Colonic mucosa (tissue), 4 donors: ENCODE results near the gene UGGT2. TPM values are rescaled to one million over a fixed set of nuclear protein-coding genes. Genes with fewer than 3 reads are reported as not detected.
A peak's percentile ranks its signal among the peaks of the same experiment; 100 is the strongest.

Experiments
- DNase-seq: peaks from one replicate; pipeline ENCODE4 v3.0.0-alpha.2; 2020
- H3K27ac ChIP-seq: fragments of 200-600 bp; one replicate; pipeline ENCODE4 v1.8.0; 2021
- H3K27me3 ChIP-seq: fragments of 200-600 bp; one replicate; pipeline ENCODE4 v1.8.0; 2021
- H3K36me3 ChIP-seq: fragments of 200-600 bp; one replicate; pipeline ENCODE4 v1.8.0; 2021
- H3K4me1 ChIP-seq: fragments of 200-600 bp; one replicate; pipeline ENCODE4 v1.8.0; 2021; ENCODE audit warnings: mild to moderate bottlenecking
- H3K4me3 ChIP-seq: fragments of 200-600 bp; one replicate; pipeline ENCODE4 v1.8.0; 2021
- H3K9ac ChIP-seq, 2 donors: one replicate each; pipeline ENCODE4 v1.7.0; 2013; ENCODE audit warnings: control low read depth in 2 of 2, low read depth in 2 of 2, low read length in 2 of 2
- H3K9me3 ChIP-seq: fragments of 200-600 bp; one replicate; pipeline ENCODE4 v1.8.0; 2021
- CTCF ChIP-seq: fragments of 200-600 bp; IDR thresholded peaks from one replicate; pipeline ENCODE4 v1.8.0; 2022; ENCODE audit warnings: antibody characterized with exemption, mild to moderate bottlenecking
- intact Hi-C: fragments of 100-400 bp; cut with DNase I; formaldehyde crosslinking; loops from one replicate; pipeline ENCODE4 v1.14.1; 2022
- total RNA-seq, 2 donors: library from RNA; stranded (reverse); fragmentation: NEBNext Ultra II Directional in 1 of 2; extraction: Animal tissue kit (Norgen Biotek cat#: 25700) in 1 of 2; gene quantifications; one replicate each; pipeline ENCODE4 v1.2.1, GENCODE V29; 2021
- donor health status: healthy.
- donor health status: DM: no; HTN: no; CAD: no.
- donor health status: DM: no; HTN: no; CAD: no.

Gene UGGT2
- total RNA-seq, 2 donors from 2014 or later: 16.3 to 18.0 TPM

DNA sequence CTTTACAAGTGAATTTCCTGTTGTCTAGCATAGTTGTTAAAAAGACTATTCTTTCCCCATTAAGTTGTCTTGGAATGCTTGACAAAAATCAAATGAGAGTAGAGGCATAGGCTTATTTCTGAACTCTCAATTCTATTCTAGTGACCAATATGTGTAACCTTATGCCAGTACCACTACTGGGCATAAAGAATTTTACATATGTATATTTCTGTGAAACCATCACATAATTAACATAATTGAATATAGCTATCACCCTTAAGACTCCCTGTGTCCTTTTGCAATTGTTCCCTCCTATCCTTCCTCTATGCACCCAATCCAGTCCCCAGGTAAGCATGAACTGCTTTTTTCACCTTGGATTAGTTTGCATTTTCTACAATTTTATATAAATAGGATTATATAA lies 211.3 kb downstream of the UGGT2 start:
- H3K9ac ChIP-seq: no peak overlapping the region
- no peaks in the 10 kb centered on the region for H3K9me3 ChIP-seq
- no peak for TF ChIP-seq CTCF
- DNase-seq: no peak
- no peaks in the 10 kb centered on the region for H3K4me1 ChIP-seq
- no peak overlapping the region for H3K4me3 ChIP-seq
- no peak overlapping the region for H3K27ac ChIP-seq
- H3K36me3 ChIP-seq: no peaks in the 10 kb centered on the region
- intact Hi-C loops: no loop called here
- H3K27me3 ChIP-seq: no peaks in the 10 kb centered on the region

- Histone ChIP-seq H3K27ac (no peak overlapping the region), H3K36me3 (no peaks in the 10 kb centered on the region), H3K9me3 (no peaks in the 10 kb centered on the region), H3K9ac (no peak overlapping the region), H3K27me3 (no peaks in the 10 kb centered on the region), H3K4me1 (no peaks in the 10 kb centered on the region), H3K4me3 (no peak overlapping the region)
- peak; percentile 62 for DNase-seq
- TF ChIP-seq CTCF: peak; percentile 80
- intact Hi-C loops: loop anchor here (2.0 kb wide), 1 partner anchor 209 kb away; no protein-coding TSS in a partner anchor
Observed at GRCh38 chr13:95834134-95834765, 219.0 kb downstream of the UGGT2 start.

DNA sequence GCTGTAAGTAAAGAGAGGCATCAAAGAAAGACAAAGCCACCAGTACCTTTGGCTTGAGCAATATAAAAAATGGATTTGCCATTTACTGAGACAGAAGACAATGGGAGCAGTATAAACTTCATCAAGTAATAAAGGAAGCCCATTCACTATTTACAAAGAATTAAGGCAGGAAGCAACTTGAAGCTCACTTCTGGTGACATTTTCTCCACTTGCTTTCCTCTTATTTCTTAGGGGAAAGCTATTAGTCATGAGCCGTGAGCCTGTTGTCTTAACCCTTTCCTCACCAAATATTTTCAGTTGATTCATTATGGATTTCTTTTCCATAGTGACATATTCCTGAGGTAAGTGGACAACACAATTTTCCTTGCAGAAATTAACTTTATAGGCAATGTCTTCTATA lies 219.5 kb downstream of the UGGT2 start:
- H3K27me3 ChIP-seq: no peaks in the 10 kb centered on the region
- intact Hi-C loops: loop anchor here (2.0 kb wide), 1 partner anchor 209 kb away; no protein-coding TSS in a partner anchor
- no peak for DNase-seq

GRCh38 chr13:95833126-95833525 lies 220.1 kb downstream of the UGGT2 start:
- Histone ChIP-seq H3K9me3 (no peaks in the 10 kb centered on the region), H3K4me1 (no peaks in the 10 kb centered on the region), H3K27me3 (no peaks in the 10 kb centered on the region), H3K9ac (no peak overlapping the region), H3K4me3 (no peak overlapping the region), H3K27ac (no peak overlapping the region), H3K36me3 (no peaks in the 10 kb centered on the region)
- DNase-seq: no peak
- no peak for TF ChIP-seq CTCF
- intact Hi-C loops: no loop called here

More for the DNA sequence above, 219.5 kb downstream of the UGGT2 start:
- Histone ChIP-seq H3K4me3 (no peak overlapping the region), H3K27ac (no peak overlapping the region), H3K9me3 (no peaks in the 10 kb centered on the region), H3K4me1 (no peaks in the 10 kb centered on the region), H3K9ac (no peak overlapping the region), H3K36me3 (no peaks in the 10 kb centered on the region)
- TF ChIP-seq CTCF: no peak

- no peaks in the 10 kb centered on the region for H3K27me3 ChIP-seq
- no peak for DNase-seq
- no peak for TF ChIP-seq CTCF
- no peaks in the 10 kb centered on the region for H3K36me3 ChIP-seq
- no peak overlapping the region for H3K9ac ChIP-seq
- intact Hi-C loops: no loop called here
- H3K9me3 ChIP-seq: no peaks in the 10 kb centered on the region
- H3K4me1 ChIP-seq: no peaks in the 10 kb centered on the region
- no peak overlapping the region for H3K27ac ChIP-seq
- H3K4me3 ChIP-seq: no peak overlapping the region
Observed at GRCh38 chr13:95822303-95822702, 230.9 kb downstream of the UGGT2 start.
